Gastrocnemius medialis (tissue), 4 donors: Measurements from ENCODE around the gene SPRYD4. TPM values are rescaled to one million over a fixed set of nuclear protein-coding genes. Genes with fewer than 3 reads are reported as not detected.

ENCODE experiments used
- ATAC-seq, 2 donors: fragments of 150-250 bp; one replicate each; pipeline ENCODE4 v1.9.1; 2016
- DNase-seq, 2 donors: peaks; one replicate each; pipeline ENCODE4 v3.0.0-alpha.2; 2019
- H3K27ac ChIP-seq, 4 donors: fragments of 200-600 bp; sonication (generic); 1 replicate in 1 of 4; 2 replicates in 3 of 4; pipeline ENCODE4 v1.5.1; 2016 to 2018; ENCODE audit warnings: mild to moderate bottlenecking in 2 of 4, moderate library complexity in 1 of 4
- H3K27me3 ChIP-seq, 3 donors: fragments of 200-600 bp; sonication (generic) in 2 of 3; 1 replicate in 1 of 3; 2 replicates in 2 of 3; pipeline versions ENCODE4 v1.5.1 to v1.6.0; 2016 to 2019; ENCODE audit warnings: mild to moderate bottlenecking in 1 of 3, moderate library complexity in 1 of 3
- H3K36me3 ChIP-seq, 2 donors: fragments of 200-600 bp; sonication (generic) in 1 of 2; one replicate each; pipeline ENCODE4 v1.5.1; 2017 to 2018
- H3K4me1 ChIP-seq, 2 donors: fragments of 200-600 bp; sonication (generic) in 1 of 2; one replicate each; pipeline ENCODE4 v1.5.1; 2016 to 2017; ENCODE audit warnings: mild to moderate bottlenecking in 2 of 2
- H3K4me3 ChIP-seq, 4 donors: fragments of 200-600 bp; sonication (generic) in 3 of 4; 1 replicate in 1 of 4; 2 replicates in 3 of 4; pipeline ENCODE4 v1.5.1; 2016 to 2019; ENCODE audit warnings: mild to moderate bottlenecking in 2 of 4
- H3K9me3 ChIP-seq, 3 donors: fragments of 200-600 bp; sonication (generic) in 2 of 3; 1 replicate in 1 of 3; 2 replicates in 2 of 3; pipeline ENCODE4 v1.5.1; 2016 to 2019
- CTCF ChIP-seq, 5 experiments: fragments of 450-650 bp in 3 of 5; fragments of 200-600 bp in 2 of 5; sonication (generic) in 2 of 5; IDR thresholded peaks in 4 of 5; conservative IDR thresholded peaks in 1 of 5; 1 replicate in 4 of 5; 2 replicates in 1 of 5; pipeline ENCODE4 v1.5.1; 2016 to 2019; ENCODE audit warnings: antibody characterized with exemption in 5 of 5, mild to moderate bottlenecking in 3 of 5, moderate library complexity in 3 of 5
- POLR2A ChIP-seq, 2 donors: fragments of 450-650 bp; IDR thresholded peaks; one replicate each; pipeline ENCODE4 v1.6.1; 2017; ENCODE audit warnings: antibody characterized with exemption in 2 of 2, mild to moderate bottlenecking in 2 of 2, moderate library complexity in 2 of 2
- in situ Hi-C, 4 donors: fragments of 200-750 bp; cut with MboI; loops; one replicate each; pipeline versions ENCODE4 v1.15.0 to v1.8.0; 2017; ENCODE audit warnings: low sequenced_read_pairs in 4 of 4
- intact Hi-C: fragments of 100-400 bp; cut with DNase I; formaldehyde crosslinking; loops from one replicate; pipeline ENCODE4 v1.15.1; 2023; ENCODE audit warnings: low total_unique reads
- total RNA-seq, 4 donors: library from RNA; depleted of rRNA; stranded (reverse); fragments of >200 nt; gene quantifications; one replicate each; pipeline versions ENCODE4 v1.1.0 to v1.2.3, GENCODE V29; 2016

The SPRYD4 gene
- total RNA-seq, 4 donors from 2014 or later = 1.6 to 4.7 (median 2.9) TPM

GRCh38 chr12:56448860-56449621 is 19.3 kb upstream of the SPRYD4 start, which contains the start of gene TIMELESS:
TIMELESS (minus strand) TSS chr12:56449426; CDS start chr12:56434170, 15,256 bp downstream.
- Histone ChIP-seq H3K4me3 (peak within 1 kb of the TSS; percentile 75 to 83 (median 82)), H3K36me3 (no peaks in the 10 kb centered on the region), H3K27ac (peak within 1 kb of the TSS; percentile 84 to 92 (median 88)), H3K9me3 (no peaks in the 10 kb centered on the region), H3K27me3 (no peaks in the 10 kb centered on the region), H3K4me1 (peaks cover 6 to 8% of the 10 kb centered on the region in 2 donors)
- peak; percentile 98 to 99 for ATAC-seq
- DNase-seq = peak; percentile 77 to 85
- intact Hi-C loops = loop anchor here (1.0 to 5.0 kb wide), 3 partner anchors 19 to 332 kb away; partner anchors contain the start of genes RPL41, SPRYD4, STAT2 and ZC3H10
- in situ Hi-C loops = no loop called here
- TF ChIP-seq CTCF (IDR thresholded peaks at IDR 0.05 in 4 of 5, conservative IDR thresholded peaks at IDR 0.05 in 1 of 5) (peak in 2 of 5 experiments; percentile 15 to 25), POLR2A (IDR thresholded peaks at IDR 0.05) (peak; percentile 47 to 57)

DNA sequence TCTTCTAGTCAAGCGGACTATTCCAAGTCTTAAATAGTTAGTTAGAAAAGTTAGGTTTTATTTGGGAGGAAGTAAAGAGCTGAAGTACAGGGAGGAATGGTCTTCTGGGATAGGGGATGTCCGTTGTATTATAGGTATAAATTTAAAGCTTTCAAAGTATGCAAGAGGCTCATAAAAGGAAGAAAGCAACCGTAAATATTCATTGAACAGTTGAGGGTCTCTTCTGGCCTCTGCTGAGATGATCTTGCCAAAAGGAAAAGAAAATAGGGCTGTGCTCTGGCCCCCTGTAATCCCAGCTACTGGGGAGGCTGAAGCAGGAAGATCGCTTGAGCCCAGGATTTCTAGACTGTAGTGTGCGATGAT is 18.8 kb upstream of the SPRYD4 start:
- ATAC-seq (peak in 1 of 2 donors; percentile 4), DNase-seq (no peak)
- intact Hi-C loops = loop anchor here (1.0 to 5.0 kb wide), 3 partner anchors 19 to 332 kb away; partner anchors contain the start of genes RPL41, SPRYD4, STAT2 and ZC3H10
- no peak for TF ChIP-seq POLR2A (IDR thresholded peaks at IDR 0.05)
- TF ChIP-seq CTCF (IDR thresholded peaks at IDR 0.05 in 4 of 5, conservative IDR thresholded peaks at IDR 0.05 in 1 of 5) = no peak
- peak overlapping the region; percentile 84 to 92 (median 88) for H3K27ac ChIP-seq
- in situ Hi-C loops = no loop called here
- H3K4me1 ChIP-seq = peaks cover 6 to 8% of the 10 kb centered on the region in 2 donors
- no peaks in the 10 kb centered on the region for H3K27me3 ChIP-seq
- H3K9me3 ChIP-seq = no peaks in the 10 kb centered on the region
- H3K36me3 ChIP-seq = no peaks in the 10 kb centered on the region
- H3K4me3 ChIP-seq = peak overlapping the region; percentile 75 to 83 (median 82)

DNA sequence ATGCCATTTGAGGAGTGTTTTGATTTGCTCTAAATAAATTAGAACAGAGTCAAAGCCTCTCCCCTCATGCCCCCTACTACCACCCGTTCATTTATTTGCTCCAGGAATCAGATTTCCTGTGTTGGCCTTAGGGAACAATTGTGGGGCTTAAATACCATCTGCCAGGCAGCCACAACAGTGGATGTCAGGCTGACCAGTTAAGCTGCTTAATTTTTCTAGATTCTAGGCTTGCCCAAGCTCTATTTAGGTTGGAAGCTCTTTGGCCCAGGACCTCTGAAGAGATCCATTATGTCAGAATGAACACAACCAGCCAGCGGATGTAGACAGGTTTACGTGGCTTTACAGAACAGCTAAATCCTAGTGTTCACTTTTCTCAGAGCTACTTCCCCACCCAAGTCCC is 18.1 kb upstream of the SPRYD4 start:
- intact Hi-C loops = no loop called here
- ATAC-seq = no peak
- H3K27ac ChIP-seq = peak overlapping the region in 2 of 4 donors; percentile 84 to 92

DNA sequence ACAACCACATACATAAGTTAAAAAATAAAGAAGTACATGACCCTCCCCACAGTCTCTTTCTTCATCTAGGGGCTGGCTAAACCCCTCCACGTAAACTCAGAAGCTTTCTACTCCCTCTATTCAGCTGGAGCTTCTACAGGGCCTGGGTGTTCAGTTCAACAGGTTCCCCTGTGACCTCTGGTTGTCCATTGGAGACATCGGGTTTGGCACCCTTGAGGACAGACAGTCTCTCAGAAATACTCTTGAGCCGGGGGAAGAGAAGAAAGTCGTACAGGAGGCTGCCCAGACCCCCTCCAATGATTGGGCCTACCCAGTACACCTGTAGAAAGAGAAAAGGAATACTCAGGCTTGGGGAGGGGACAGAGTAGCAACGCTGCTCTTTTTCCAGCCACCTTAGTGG is 17.2 kb upstream of the SPRYD4 start:
- ATAC-seq (no peak), DNase-seq (no peak)
- Histone ChIP-seq H3K4me1 (peaks cover 6 to 8% of the 10 kb centered on the region in 2 donors), H3K36me3 (no peaks in the 10 kb centered on the region), H3K4me3 (no peak overlapping the region), H3K27ac (no peak overlapping the region), H3K9me3 (no peaks in the 10 kb centered on the region), H3K27me3 (no peaks in the 10 kb centered on the region)
- in situ Hi-C loops (loop anchor here in 1 of 4 donors (25.0 kb wide), 1 partner anchor 264 kb away; the partner anchor contains the start of gene SMARCC2), intact Hi-C loops (no loop called here)
- TF ChIP-seq CTCF (IDR thresholded peaks at IDR 0.05 in 4 of 5, conservative IDR thresholded peaks at IDR 0.05 in 1 of 5) = no peak
- TF ChIP-seq POLR2A (IDR thresholded peaks at IDR 0.05) = no peak

More for the DNA sequence above, 18.1 kb upstream of the SPRYD4 start:
- H3K4me1 ChIP-seq = peaks cover 6 to 8% of the 10 kb centered on the region in 2 donors
- no peak for DNase-seq
- H3K4me3 ChIP-seq = peak overlapping the region in 1 of 4 donors; percentile 83
- in situ Hi-C loops = loop anchor here in 1 of 4 donors (25.0 kb wide), 1 partner anchor 263 kb away; the partner anchor contains the start of gene SMARCC2
- no peaks in the 10 kb centered on the region for H3K36me3 ChIP-seq
- no peaks in the 10 kb centered on the region for H3K27me3 ChIP-seq
- no peak for TF ChIP-seq CTCF (IDR thresholded peaks at IDR 0.05 in 4 of 5, conservative IDR thresholded peaks at IDR 0.05 in 1 of 5)
- H3K9me3 ChIP-seq = no peaks in the 10 kb centered on the region
